ENCODE results near the gene SH3RF1. TPM values are rescaled to one million over a fixed set of nuclear protein-coding genes. Genes with fewer than 3 reads are reported as not detected.

The SH3RF1 gene
- 34.4 and 38.3 TPM in 2 replicates for total RNA-seq

DNA sequence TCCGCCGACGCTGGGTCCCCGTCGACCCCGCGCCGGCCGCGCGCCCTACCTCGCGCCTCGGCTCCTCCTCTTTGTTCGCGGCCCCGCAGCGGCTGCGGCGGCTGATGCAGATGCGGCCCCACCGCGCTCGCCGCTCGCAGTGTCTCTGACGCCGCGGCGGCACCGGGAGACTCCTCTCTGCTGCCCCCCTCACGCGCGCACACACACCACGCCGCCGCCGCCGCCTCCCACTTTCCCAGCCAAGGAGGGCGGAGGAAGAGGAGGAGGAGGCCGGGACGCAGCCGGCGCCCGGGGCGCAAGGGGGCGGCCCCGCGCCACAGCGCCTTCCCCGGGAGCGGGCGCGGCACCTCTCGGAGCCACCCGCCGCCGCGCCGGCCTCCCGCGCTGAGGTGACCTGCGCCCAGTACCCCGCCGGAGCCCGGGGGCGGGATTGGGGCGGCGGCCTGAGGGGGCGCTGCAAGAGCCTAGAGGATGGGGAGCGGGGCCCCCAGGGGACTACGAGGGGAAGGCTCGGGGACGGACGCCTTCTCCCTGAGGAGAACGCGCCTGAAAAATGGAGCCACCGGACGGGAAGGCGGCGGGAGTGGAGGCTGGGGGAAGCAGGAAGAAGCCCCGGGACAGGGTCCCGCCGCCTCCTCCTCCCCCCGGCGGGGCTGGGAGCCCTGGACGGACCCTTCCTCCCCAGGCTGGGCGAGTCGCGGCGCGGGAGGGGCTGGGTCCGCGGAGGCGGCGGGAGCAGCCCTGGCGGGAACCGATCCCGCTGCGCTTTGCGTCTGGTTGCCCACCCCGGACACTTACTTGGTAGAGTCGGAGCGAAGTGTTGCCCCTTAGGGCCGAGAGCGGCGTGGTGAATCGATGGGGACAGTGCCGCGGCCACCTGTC, at the start of gene SH3RF1:
SH3RF1 (minus strand) TSS at position 147 of the 882 bp plus-strand sequence. CDS start 1,744 bp downstream, outside the sequence.

Measured in smooth muscle cell of the pulmonary artery (primary cell).